HepG2 (cell line): ENCODE data around the gene MC5R. TPM values are rescaled to one million over a fixed set of nuclear protein-coding genes. Genes with fewer than 3 reads are reported as not detected.
A peak's percentile ranks its signal among the peaks of the same experiment; 100 is the strongest.

Experiments used
- NR2F1 ChIP-seq, 2 experiments: fragments of 450-650 bp in 1 of 2; formaldehyde crosslinking in 1 of 2; IDR thresholded peaks; 2 replicates each; pipeline versions ENCODE4 v1.5.0 to v1.6.1; 2016 to 2020; ENCODE audit warnings: mild to moderate bottlenecking in 1 of 2, missing compliant biosample characterization in 1 of 2, missing genetic modification reagents in 1 of 2, moderate library complexity in 1 of 2
- RCOR2 ChIP-seq: IDR thresholded peaks from 2 replicates; pipeline ENCODE4 v1.6.1; 2016; ENCODE audit warnings: missing biosample characterization, missing genetic modification reagents
- SMAD3 ChIP-seq: sonication (generic); formaldehyde crosslinking; IDR thresholded peaks from 2 replicates; pipeline ENCODE4 v1.4.0; 2020; ENCODE audit warnings: missing genetic modification reagents
- SOX6 ChIP-seq, 2 experiments: fragments of 450-650 bp in 1 of 2; sonication (generic) in 1 of 2; formaldehyde crosslinking in 1 of 2; IDR thresholded peaks; 2 replicates each; pipeline versions ENCODE4 v1.4.0 to v1.6.1; 2017 to 2020; ENCODE audit warnings: antibody characterized with exemption in 1 of 2, mild to moderate bottlenecking in 1 of 2, missing genetic modification reagents in 1 of 2
- TAF1 ChIP-seq: sonication (generic); formaldehyde crosslinking; IDR thresholded peaks from 2 replicates; pipeline ENCODE4 v1.4.0; 2020; ENCODE audit warnings: missing genetic modification reagents
- XRCC5 ChIP-seq: fragments of 200-400 bp; formaldehyde crosslinking; optimal IDR thresholded peaks from 2 replicates; pipeline ENCODE3; 2017; ENCODE audit warnings: mild to moderate bottlenecking, low read length
- ZNF232 ChIP-seq: sonication (generic); formaldehyde crosslinking; IDR thresholded peaks from 2 replicates; pipeline ENCODE4 v1.4.0; 2020; ENCODE audit warnings: missing genetic modification reagents, borderline replicate concordance
- polyA plus RNA-seq, 8 experiments: library from polyadenylated mRNA; depleted of rRNA in 3 of 8; stranded (reverse) in 7 of 8; unstranded in 1 of 8; fragments of >200 nt; fragmentation: Illumina TruSeq in 4 of 8; extraction: Trizol in 4 of 8; gene quantifications; 2 replicates each; pipeline versions ENCODE4 v1.2.1 to v1.2.3, GENCODE V29; 2011 to 2016; ENCODE audit warnings: low read depth in 4 of 8, missing spikeins in 1 of 8, mixed read lengths in 1 of 8; ENCODE audit not compliant: insufficient read depth in 1 of 8
- total RNA-seq, 5 experiments: library from RNA; depleted of rRNA; stranded (reverse); fragments of >200 nt; fragmentation: Illumina TruSeq; extraction: Trizol; gene quantifications; 2 replicates each; pipeline ENCODE4 v1.2.3, GENCODE V29; 2016; ENCODE audit warnings: low read depth in 1 of 5
- TF ChIP-seq, protein P1 (sequence below): sonication (generic); formaldehyde crosslinking; IDR thresholded peaks from 2 replicates; pipeline ENCODE4 v1.9.0; 2021; ENCODE audit warnings: mild to moderate bottlenecking, missing genetic modification reagents
- TF ChIP-seq, protein P2 (sequence below): IDR thresholded peaks from 2 replicates; pipeline ENCODE4 v1.6.1; 2016; ENCODE audit warnings: mild to moderate bottlenecking
- TF ChIP-seq, protein P3 (sequence below): sonication (generic); formaldehyde crosslinking; IDR thresholded peaks from 2 replicates; pipeline ENCODE4 v1.8.1; 2023; ENCODE audit warnings: mild to moderate bottlenecking, missing genetic modification reagents
- TF ChIP-seq, protein P4 (sequence below), 2 experiments: sonication (generic) in 1 of 2; formaldehyde crosslinking in 1 of 2; IDR thresholded peaks; 2 replicates each; pipeline versions ENCODE4 v1.4.0 to v1.6.1; 2018 to 2020; ENCODE audit warnings: missing genetic modification reagents in 2 of 2, borderline replicate concordance in 1 of 2, low read depth in 1 of 2, mild to moderate bottlenecking in 1 of 2, missing biosample characterization in 1 of 2
- TF ChIP-seq, protein P5 (sequence below): sonication (generic); formaldehyde crosslinking; IDR thresholded peaks from 2 replicates; pipeline ENCODE4 v1.5.0; 2020; ENCODE audit warnings: mild to moderate bottlenecking, missing genetic modification reagents, borderline replicate concordance

The MC5R gene
- total and polyA plus RNA-seq, 2 of the 13 experiments (the other 11 are each of a cell fraction or from before 2014, with no cell fraction given) = not detected

DNA sequence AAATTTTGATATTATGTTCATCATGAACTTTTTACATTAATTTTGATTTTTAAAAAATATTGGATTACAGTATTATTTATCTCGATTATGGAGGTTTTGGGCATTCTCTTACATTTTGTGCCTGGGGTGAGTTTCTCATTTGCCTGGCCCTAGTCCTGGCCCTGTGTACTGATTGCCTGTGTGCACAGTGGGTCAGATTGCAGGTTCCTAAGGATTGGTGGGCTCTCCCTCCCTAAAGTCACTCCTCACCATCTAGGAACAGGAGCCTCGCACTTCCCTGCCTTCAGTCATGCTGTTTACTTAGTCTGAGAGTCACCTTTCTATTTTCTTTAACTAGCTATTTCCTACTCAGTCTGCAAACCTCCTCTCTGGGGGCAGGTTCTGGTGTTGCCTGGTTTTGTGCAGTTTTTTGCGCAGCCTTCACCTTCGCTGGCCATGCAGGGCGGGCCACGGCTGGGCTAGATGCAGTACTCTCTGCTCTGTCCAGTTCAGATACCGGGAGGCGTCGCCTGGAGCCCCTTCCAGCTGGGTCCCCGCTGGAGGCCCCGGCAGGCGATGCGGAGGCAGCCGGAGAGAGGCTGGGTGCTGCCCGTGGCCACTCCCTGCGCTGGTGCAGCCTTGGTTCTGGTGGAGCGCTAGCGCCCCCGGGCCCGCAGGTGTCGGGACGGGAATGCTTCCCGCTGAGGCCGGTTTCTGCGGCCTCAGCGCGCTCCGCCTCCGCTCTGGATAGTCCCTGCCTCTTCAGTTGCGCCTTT lies 23.3 kb upstream of the MC5R start (continued):
- TF ChIP-seq ZNF232 (no peak), XRCC5 (peak; percentile 44), TAF1 (0 out of 2 replicates have a peak, but pooled peaks have one; percentile 16), SOX6 (IDR thresholded peaks at IDR 0.05) (no peak), SOX6 (CRISPR knock-in tag; IDR thresholded peaks at IDR 0.05) (peak; percentile 39; the same call in 1 of the 2 replicates), SMAD3 (CRISPR knock-in tag) (no peak), RCOR2 (CRISPR knock-in tag) (no peak), NR2F1 (CRISPR knock-in tag; IDR thresholded peaks at IDR 0.05) (no peak)
- TF ChIP-seq, protein P1, sequence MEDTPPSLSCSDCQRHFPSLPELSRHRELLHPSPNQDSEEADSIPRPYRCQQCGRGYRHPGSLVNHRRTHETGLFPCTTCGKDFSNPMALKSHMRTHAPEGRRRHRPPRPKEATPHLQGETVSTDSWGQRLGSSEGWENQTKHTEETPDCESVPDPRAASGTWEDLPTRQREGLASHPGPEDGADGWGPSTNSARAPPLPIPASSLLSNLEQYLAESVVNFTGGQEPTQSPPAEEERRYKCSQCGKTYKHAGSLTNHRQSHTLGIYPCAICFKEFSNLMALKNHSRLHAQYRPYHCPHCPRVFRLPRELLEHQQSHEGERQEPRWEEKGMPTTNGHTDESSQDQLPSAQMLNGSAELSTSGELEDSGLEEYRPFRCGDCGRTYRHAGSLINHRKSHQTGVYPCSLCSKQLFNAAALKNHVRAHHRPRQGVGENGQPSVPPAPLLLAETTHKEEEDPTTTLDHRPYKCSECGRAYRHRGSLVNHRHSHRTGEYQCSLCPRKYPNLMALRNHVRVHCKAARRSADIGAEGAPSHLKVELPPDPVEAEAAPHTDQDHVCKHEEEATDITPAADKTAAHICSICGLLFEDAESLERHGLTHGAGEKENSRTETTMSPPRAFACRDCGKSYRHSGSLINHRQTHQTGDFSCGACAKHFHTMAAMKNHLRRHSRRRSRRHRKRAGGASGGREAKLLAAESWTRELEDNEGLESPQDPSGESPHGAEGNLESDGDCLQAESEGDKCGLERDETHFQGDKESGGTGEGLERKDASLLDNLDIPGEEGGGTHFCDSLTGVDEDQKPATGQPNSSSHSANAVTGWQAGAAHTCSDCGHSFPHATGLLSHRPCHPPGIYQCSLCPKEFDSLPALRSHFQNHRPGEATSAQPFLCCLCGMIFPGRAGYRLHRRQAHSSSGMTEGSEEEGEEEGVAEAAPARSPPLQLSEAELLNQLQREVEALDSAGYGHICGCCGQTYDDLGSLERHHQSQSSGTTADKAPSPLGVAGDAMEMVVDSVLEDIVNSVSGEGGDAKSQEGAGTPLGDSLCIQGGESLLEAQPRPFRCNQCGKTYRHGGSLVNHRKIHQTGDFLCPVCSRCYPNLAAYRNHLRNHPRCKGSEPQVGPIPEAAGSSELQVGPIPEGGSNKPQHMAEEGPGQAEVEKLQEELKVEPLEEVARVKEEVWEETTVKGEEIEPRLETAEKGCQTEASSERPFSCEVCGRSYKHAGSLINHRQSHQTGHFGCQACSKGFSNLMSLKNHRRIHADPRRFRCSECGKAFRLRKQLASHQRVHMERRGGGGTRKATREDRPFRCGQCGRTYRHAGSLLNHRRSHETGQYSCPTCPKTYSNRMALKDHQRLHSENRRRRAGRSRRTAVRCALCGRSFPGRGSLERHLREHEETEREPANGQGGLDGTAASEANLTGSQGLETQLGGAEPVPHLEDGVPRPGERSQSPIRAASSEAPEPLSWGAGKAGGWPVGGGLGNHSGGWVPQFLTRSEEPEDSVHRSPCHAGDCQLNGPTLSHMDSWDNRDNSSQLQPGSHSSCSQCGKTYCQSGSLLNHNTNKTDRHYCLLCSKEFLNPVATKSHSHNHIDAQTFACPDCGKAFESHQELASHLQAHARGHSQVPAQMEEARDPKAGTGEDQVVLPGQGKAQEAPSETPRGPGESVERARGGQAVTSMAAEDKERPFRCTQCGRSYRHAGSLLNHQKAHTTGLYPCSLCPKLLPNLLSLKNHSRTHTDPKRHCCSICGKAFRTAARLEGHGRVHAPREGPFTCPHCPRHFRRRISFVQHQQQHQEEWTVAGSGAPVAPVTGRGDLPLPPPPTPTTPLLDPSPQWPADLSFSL (CRISPR knock-in tag) = no peak
- TF ChIP-seq, protein P2, sequence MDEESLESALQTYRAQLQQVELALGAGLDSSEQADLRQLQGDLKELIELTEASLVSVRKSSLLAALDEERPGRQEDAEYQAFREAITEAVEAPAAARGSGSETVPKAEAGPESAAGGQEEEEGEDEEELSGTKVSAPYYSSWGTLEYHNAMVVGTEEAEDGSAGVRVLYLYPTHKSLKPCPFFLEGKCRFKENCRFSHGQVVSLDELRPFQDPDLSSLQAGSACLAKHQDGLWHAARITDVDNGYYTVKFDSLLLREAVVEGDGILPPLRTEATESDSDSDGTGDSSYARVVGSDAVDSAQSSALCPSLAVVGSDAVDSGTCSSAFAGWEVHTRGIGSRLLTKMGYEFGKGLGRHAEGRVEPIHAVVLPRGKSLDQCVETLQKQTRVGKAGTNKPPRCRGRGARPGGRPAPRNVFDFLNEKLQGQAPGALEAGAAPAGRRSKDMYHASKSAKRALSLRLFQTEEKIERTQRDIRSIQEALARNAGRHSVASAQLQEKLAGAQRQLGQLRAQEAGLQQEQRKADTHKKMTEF (CRISPR knock-in tag) = no peak
- TF ChIP-seq, protein P3, sequence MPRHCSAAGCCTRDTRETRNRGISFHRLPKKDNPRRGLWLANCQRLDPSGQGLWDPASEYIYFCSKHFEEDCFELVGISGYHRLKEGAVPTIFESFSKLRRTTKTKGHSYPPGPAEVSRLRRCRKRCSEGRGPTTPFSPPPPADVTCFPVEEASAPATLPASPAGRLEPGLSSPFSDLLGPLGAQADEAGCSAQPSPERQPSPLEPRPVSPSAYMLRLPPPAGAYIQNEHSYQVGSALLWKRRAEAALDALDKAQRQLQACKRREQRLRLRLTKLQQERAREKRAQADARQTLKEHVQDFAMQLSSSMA = 0 out of 2 replicates have a peak, but pooled peaks have one; percentile 49
- TF ChIP-seq, protein P4, sequence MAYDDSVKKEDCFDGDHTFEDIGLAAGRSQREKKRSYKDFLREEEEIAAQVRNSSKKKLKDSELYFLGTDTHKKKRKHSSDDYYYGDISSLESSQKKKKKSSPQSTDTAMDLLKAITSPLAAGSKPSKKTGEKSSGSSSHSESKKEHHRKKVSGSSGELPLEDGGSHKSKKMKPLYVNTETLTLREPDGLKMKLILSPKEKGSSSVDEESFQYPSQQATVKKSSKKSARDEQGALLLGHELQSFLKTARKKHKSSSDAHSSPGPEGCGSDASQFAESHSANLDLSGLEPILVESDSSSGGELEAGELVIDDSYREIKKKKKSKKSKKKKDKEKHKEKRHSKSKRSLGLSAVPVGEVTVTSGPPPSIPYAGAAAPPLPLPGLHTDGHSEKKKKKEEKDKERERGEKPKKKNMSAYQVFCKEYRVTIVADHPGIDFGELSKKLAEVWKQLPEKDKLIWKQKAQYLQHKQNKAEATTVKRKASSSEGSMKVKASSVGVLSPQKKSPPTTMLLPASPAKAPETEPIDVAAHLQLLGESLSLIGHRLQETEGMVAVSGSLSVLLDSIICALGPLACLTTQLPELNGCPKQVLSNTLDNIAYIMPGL (CRISPR knock-in tag; IDR thresholded peaks at IDR 0.05; ENCODE audit: borderline replicate concordance in 1 of 2, low read depth in 1 of 2) = peak; percentile 71 to 75; a peak in 3 of 4 replicates
- TF ChIP-seq, protein P5, sequence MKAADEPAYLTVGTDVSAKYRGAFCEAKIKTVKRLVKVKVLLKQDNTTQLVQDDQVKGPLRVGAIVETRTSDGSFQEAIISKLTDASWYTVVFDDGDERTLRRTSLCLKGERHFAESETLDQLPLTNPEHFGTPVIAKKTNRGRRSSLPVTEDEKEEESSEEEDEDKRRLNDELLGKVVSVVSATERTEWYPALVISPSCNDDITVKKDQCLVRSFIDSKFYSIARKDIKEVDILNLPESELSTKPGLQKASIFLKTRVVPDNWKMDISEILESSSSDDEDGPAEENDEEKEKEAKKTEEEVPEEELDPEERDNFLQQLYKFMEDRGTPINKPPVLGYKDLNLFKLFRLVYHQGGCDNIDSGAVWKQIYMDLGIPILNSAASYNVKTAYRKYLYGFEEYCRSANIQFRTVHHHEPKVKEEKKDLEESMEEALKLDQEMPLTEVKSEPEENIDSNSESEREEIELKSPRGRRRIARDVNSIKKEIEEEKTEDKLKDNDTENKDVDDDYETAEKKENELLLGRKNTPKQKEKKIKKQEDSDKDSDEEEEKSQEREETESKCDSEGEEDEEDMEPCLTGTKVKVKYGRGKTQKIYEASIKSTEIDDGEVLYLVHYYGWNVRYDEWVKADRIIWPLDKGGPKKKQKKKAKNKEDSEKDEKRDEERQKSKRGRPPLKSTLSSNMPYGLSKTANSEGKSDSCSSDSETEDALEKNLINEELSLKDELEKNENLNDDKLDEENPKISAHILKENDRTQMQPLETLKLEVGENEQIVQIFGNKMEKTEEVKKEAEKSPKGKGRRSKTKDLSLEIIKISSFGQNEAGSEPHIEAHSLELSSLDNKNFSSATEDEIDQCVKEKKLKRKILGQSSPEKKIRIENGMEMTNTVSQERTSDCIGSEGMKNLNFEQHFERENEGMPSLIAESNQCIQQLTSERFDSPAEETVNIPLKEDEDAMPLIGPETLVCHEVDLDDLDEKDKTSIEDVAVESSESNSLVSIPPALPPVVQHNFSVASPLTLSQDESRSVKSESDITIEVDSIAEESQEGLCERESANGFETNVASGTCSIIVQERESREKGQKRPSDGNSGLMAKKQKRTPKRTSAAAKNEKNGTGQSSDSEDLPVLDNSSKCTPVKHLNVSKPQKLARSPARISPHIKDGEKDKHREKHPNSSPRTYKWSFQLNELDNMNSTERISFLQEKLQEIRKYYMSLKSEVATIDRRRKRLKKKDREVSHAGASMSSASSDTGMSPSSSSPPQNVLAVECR = peak; percentile 41; the same call in 1 of the 2 replicates
